Liver (tissue), 9 donors: Measurements from ENCODE around the gene TMEM117. TPM values are rescaled to one million over a fixed set of nuclear protein-coding genes. Genes with fewer than 3 reads are reported as not detected.

Experiments
- DNase-seq: peaks from one replicate; pipeline ENCODE4 v3.0.0-alpha.2; 2017; ENCODE audit warnings: low spot score
- H3K27ac ChIP-seq, 2 donors: one replicate each; pipeline ENCODE4 v1.7.0; 2013; ENCODE audit warnings: inconsistent platforms in 2 of 2, low read length in 2 of 2, control low read depth in 1 of 2, low read depth in 1 of 2, mild to moderate bottlenecking in 1 of 2
- H3K27me3 ChIP-seq, 4 donors: one replicate each; pipeline versions ENCODE4 v1.6.1 to v1.7.0; 2013; ENCODE audit warnings: low read length in 3 of 4, inconsistent platforms in 1 of 4, mild to moderate bottlenecking in 1 of 4, moderate library complexity in 1 of 4; ENCODE audit not compliant: control insufficient read depth in 4 of 4, insufficient read depth in 4 of 4
- H3K36me3 ChIP-seq, 4 donors: one replicate each; pipeline versions ENCODE4 v1.6.1 to v1.7.0; 2013; ENCODE audit warnings: low read length in 3 of 4, mild to moderate bottlenecking in 3 of 4, low read depth in 1 of 4, moderate library complexity in 1 of 4; ENCODE audit not compliant: control insufficient read depth in 4 of 4, insufficient read depth in 3 of 4
- H3K4me1 ChIP-seq, 4 donors: one replicate each; pipeline versions ENCODE4 v1.6.1 to v1.7.0; 2013; ENCODE audit warnings: low read length in 3 of 4, mild to moderate bottlenecking in 3 of 4, moderate library complexity in 1 of 4; ENCODE audit not compliant: control insufficient read depth in 4 of 4, insufficient read depth in 4 of 4
- H3K4me3 ChIP-seq, 3 donors: one replicate each; pipeline versions ENCODE4 v1.6.1 to v1.7.0; 2013; ENCODE audit warnings: low read length in 3 of 3, control low read depth in 1 of 3, low read depth in 1 of 3, mild to moderate bottlenecking in 1 of 3
- H3K9ac ChIP-seq, 2 donors: one replicate each; pipeline ENCODE4 v1.7.0; 2013; ENCODE audit warnings: low read length in 2 of 2, mild to moderate bottlenecking in 2 of 2, moderate library complexity in 2 of 2, control low read depth in 1 of 2, low read depth in 1 of 2
- H3K9me3 ChIP-seq, 4 donors: one replicate each; pipeline versions ENCODE4 v1.6.1 to v1.7.0; 2013; ENCODE audit warnings: low read length in 3 of 4; ENCODE audit not compliant: control insufficient read depth in 4 of 4
- ATF3 ChIP-seq: IDR thresholded peaks from 2 replicates; pipeline ENCODE4 v1.6.1; 2016; ENCODE audit warnings: antibody characterized with exemption
- EGR1 ChIP-seq, 2 donors: IDR thresholded peaks; 2 replicates each; pipeline ENCODE4 v1.6.1; 2016 to 2018; ENCODE audit warnings: antibody characterized with exemption in 2 of 2, low read depth in 2 of 2
- FOXA1 ChIP-seq: IDR thresholded peaks from 2 replicates; pipeline ENCODE4 v1.6.1; 2016; ENCODE audit warnings: antibody characterized with exemption
- FOXA2 ChIP-seq: IDR thresholded peaks from 2 replicates; pipeline ENCODE4 v1.6.1; 2016; ENCODE audit warnings: antibody characterized with exemption
- GABPA ChIP-seq, 2 donors: IDR thresholded peaks in 1 of 2; conservative IDR thresholded peaks in 1 of 2; 2 replicates each; pipeline ENCODE4 v1.6.1; 2016; ENCODE audit warnings: antibody characterized with exemption in 2 of 2, mild to moderate bottlenecking in 1 of 2, moderate library complexity in 1 of 2
- HNF4A ChIP-seq, 2 donors: conservative IDR thresholded peaks; 2 replicates each; pipeline ENCODE4 v1.6.1; 2016; ENCODE audit warnings: antibody characterized with exemption in 2 of 2, mild to moderate bottlenecking in 2 of 2
- HNF4G ChIP-seq: IDR thresholded peaks from 2 replicates; pipeline ENCODE4 v1.6.1; 2016; ENCODE audit warnings: antibody characterized with exemption
- JUND ChIP-seq, 2 donors: IDR thresholded peaks; 2 replicates each; pipeline ENCODE4 v1.6.1; 2016; ENCODE audit warnings: antibody characterized with exemption in 2 of 2
- NR2F2 ChIP-seq: IDR thresholded peaks from 2 replicates; pipeline ENCODE4 v1.6.1; 2016; ENCODE audit warnings: antibody characterized with exemption
- RAD21 ChIP-seq, 2 donors: IDR thresholded peaks; 2 replicates each; pipeline ENCODE4 v1.6.1; 2016; ENCODE audit warnings: antibody characterized with exemption in 2 of 2, mild to moderate bottlenecking in 2 of 2
- REST ChIP-seq: IDR thresholded peaks from 2 replicates; pipeline ENCODE4 v1.6.1; 2016; ENCODE audit warnings: antibody characterized with exemption, mild to moderate bottlenecking
- SP1 ChIP-seq: IDR thresholded peaks from 2 replicates; pipeline ENCODE4 v1.6.1; 2018; ENCODE audit warnings: antibody characterized with exemption, mild to moderate bottlenecking
- TAF1 ChIP-seq: conservative IDR thresholded peaks from 2 replicates; pipeline ENCODE4 v1.6.1; 2016; ENCODE audit warnings: antibody characterized with exemption, mild to moderate bottlenecking
- YY1 ChIP-seq: IDR thresholded peaks from 2 replicates; pipeline ENCODE4 v1.6.1; 2016; ENCODE audit warnings: antibody characterized with exemption, mild to moderate bottlenecking
- ZBTB33 ChIP-seq: IDR thresholded peaks from 2 replicates; pipeline ENCODE4 v1.6.1; 2016; ENCODE audit warnings: antibody characterized with exemption
- WGBS: extraction: QIAGEN DNeasy Blood & Tissue Kit; methylation state at CpG from one replicate; pipeline ENCODE4 v1.1.7; 2013; 5-methylcytosine and 5-hydroxymethylcytosine counted together
- polyA plus RNA-seq, 2 donors: library from polyadenylated mRNA; stranded (reverse) in 1 of 2; unstranded in 1 of 2; fragments of 200-250 nt in 1 of 2; fragments of >200 nt in 1 of 2; fragmentation: Nextera tagmentation in 1 of 2; extraction: Ambion mirVana in 1 of 2; gene quantifications; one replicate each; pipeline versions ENCODE4 v1.2.1 to v1.2.3, GENCODE V29; 2013 to 2015
- total RNA-seq, 2 donors: library from RNA; depleted of rRNA; stranded (reverse); fragments of >200 nt; gene quantifications; one replicate each; pipeline ENCODE4 v1.2.3, GENCODE V29; 2014
- TF ChIP-seq, protein P1 (sequence below): fragments of 150-350 bp; IDR thresholded peaks from 2 replicates; pipeline ENCODE4 v1.5.1; 2017; ENCODE audit warnings: improper control_type of control experiment, low read depth, low read length; ENCODE audit not compliant: missing input control
- donor health status: healthy.
- donor health status: healthy.
- donor health status: healthy.
- donor health status: healthy.
- donor health status: healthy.

Gene TMEM117
- total and polyA plus RNA-seq, 4 donors, result 2.0 to 5.9 (median 3.9) TPM

DNA sequence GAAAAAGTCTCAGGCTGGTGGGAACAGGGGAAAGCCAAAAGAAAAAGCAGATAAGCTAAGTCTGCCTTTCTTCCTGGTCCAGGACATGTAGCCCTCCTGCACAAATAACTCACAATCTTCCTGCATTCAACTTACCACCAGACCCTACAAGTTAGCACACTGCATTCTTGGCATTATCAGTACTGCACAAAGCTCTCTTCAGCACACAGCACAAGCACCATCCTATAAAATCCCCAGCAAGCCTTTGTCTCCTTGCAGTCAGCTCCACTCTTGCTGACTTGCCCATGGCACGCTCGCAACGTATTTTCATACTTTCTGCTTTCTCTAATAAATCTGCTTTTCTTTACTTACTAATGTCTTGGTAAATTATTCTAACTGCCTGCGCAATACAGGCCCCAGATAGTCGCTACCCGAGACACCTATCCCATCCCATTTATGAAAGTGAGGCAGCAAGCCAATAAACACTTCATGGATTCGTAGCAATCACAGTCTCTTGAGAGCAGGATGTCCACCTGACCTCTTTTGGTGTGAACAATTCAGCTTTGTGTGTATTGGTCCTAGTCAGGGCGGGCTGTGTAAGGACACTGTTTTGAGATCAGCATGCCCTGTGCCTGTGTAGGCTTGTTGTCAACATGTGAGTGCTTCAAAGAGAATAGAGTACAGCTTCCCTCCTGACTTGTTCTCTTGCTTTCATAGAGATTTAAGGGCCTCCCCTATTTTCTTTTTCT lies 49.0 kb downstream of the TMEM117 start:
- Histone ChIP-seq H3K4me3 (no peak overlapping the region), H3K4me1 (no peaks in the 10 kb centered on the region), H3K27me3 (no peaks in the 10 kb centered on the region), H3K9me3 (no peaks in the 10 kb centered on the region), H3K36me3 (no peaks in the 10 kb centered on the region), H3K27ac (no peak overlapping the region), H3K9ac (no peak overlapping the region)
- TF ChIP-seq JUND (IDR thresholded peaks at IDR 0.05) (no peak), TAF1 (no peak), HNF4A (conservative IDR thresholded peaks at IDR 0.05) (no peak), ATF3 (no peak)
- DNase-seq, result no peak
- 93% methylated on average over 8 of the region's 8 CpGs for WGBS

DNA sequence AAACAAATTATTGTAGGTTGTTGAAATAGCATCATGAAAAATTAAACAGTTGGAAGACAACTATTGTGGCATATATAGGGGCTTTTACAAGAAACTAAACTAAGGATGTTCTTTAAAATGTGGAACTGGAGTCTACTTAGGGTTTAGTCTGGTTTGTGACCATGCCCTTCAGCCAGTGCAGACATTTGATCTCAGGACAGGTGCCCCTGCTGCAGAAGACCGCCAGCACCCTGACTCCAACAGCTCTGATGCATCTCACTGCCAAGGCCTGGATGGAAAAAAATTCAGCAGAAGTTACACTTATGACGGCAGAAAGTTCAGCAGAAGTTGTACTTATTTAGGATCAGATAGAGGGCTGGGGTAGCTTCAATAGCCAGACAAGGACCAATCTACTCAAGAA lies 51.5 kb downstream of the TMEM117 start:
- WGBS, result 96% methylated on average over 2 of the region's 2 CpGs

More for the DNA sequence above, 51.5 kb downstream of the TMEM117 start:
- no peak for DNase-seq
- H3K9ac ChIP-seq, result no peak overlapping the region
- TF ChIP-seq JUND (IDR thresholded peaks at IDR 0.05) (no peak), NR2F2 (no peak), RAD21 (IDR thresholded peaks at IDR 0.05) (no peak), ATF3 (no peak), ZBTB33 (no peak), HNF4G (no peak), YY1 (no peak), FOXA1 (no peak), REST (no peak), FOXA2 (no peak), SP1 (no peak), EGR1 (IDR thresholded peaks at IDR 0.05; ENCODE audit: low read depth in 2 of 2) (no peak), GABPA (IDR thresholded peaks at IDR 0.05 in 1 of 2, conservative IDR thresholded peaks at IDR 0.05 in 1 of 2) (no peak)
- TF ChIP-seq, protein P1, sequence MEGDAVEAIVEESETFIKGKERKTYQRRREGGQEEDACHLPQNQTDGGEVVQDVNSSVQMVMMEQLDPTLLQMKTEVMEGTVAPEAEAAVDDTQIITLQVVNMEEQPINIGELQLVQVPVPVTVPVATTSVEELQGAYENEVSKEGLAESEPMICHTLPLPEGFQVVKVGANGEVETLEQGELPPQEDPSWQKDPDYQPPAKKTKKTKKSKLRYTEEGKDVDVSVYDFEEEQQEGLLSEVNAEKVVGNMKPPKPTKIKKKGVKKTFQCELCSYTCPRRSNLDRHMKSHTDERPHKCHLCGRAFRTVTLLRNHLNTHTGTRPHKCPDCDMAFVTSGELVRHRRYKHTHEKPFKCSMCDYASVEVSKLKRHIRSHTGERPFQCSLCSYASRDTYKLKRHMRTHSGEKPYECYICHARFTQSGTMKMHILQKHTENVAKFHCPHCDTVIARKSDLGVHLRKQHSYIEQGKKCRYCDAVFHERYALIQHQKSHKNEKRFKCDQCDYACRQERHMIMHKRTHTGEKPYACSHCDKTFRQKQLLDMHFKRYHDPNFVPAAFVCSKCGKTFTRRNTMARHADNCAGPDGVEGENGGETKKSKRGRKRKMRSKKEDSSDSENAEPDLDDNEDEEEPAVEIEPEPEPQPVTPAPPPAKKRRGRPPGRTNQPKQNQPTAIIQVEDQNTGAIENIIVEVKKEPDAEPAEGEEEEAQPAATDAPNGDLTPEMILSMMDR, result no peak
- H3K36me3 ChIP-seq, result no peaks in the 10 kb centered on the region
- H3K4me1 ChIP-seq, result no peaks in the 10 kb centered on the region
- H3K27me3 ChIP-seq, result no peaks in the 10 kb centered on the region
- no peak overlapping the region for H3K27ac ChIP-seq
- H3K9me3 ChIP-seq, result no peaks in the 10 kb centered on the region
- H3K4me3 ChIP-seq, result no peak overlapping the region
